ENCODE data around the gene IGFBP2. TPM values are rescaled to one million over a fixed set of nuclear protein-coding genes. Genes with fewer than 3 reads are reported as not detected.

Gene IGFBP2
- total RNA-seq, 1 experiment from 2014 or later: 54.8 TPM

DNA sequence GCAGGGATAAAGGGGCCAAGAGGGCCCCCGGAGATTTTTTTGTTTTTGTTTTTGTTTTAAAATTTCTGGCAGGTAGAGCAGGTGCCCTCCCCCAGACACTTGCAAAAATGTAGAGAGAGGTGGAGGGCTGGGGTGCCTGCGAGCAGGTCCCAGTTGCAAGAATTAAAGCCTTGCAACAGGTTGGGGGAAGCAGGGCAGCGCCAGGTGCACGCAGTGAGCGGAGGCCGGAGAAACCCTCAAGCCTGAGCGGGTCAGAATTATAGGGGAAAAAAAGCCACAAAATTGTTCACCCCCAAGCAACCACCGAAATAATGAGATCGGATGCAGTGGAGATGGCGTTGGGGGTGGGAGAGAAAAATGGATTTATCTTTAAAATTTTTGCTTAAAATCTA, 61.6 kb downstream of the IGFBP2 start:
- in situ Hi-C loops (cut with HindIII; ENCODE audit: low pct_unique_long_range_greater_than_20kb, low sequenced_read_pairs) (no loop called here), intact Hi-C loops (cut with micrococcal nuclease; ENCODE audit: unreplicated experiment) (loop anchor here (5.0 to 10.0 kb wide), 3 partner anchors 450 to 1022 kb away; no protein-coding TSS in a partner anchor)
- Histone ChIP-seq H3K4me1 (ENCODE audit: control insufficient read depth, insufficient read depth, low read length) (peaks cover 11% of the 10 kb centered on the region), H3K36me3 (ENCODE audit: control insufficient read depth, insufficient read depth, low read length) (no peaks in the 10 kb centered on the region), H3K27me3 (ENCODE audit: control insufficient read depth, insufficient read depth, low read length) (peaks cover 41% of the 10 kb centered on the region), H3K27ac (ENCODE audit: low read length) (no peak overlapping the region), H3K9me3 (ENCODE audit: control insufficient read depth, insufficient read depth, low read depth, low read length) (no peaks in the 10 kb centered on the region), H3K4me3 (ENCODE audit: low read depth in 2 of 2, low read length in 2 of 2) (peak overlapping the region in 1 of 2 experiments; percentile 36; a peak in 1 of 4 replicates)
- CTCF ChIA-PET: no interaction called here
- ATAC-seq: no peak
- no peak for DNase-seq (ENCODE audit: low read depth, low spot score)
- POLR2A ChIA-PET: interaction anchor here (0.6 kb wide), 1 partner anchor 430 kb away, joined by 8 read pairs; no protein-coding TSS in a partner anchor
- no TSS peak for BruUV-seq (replicated peaks)
- TF ChIP-seq, protein P1, sequence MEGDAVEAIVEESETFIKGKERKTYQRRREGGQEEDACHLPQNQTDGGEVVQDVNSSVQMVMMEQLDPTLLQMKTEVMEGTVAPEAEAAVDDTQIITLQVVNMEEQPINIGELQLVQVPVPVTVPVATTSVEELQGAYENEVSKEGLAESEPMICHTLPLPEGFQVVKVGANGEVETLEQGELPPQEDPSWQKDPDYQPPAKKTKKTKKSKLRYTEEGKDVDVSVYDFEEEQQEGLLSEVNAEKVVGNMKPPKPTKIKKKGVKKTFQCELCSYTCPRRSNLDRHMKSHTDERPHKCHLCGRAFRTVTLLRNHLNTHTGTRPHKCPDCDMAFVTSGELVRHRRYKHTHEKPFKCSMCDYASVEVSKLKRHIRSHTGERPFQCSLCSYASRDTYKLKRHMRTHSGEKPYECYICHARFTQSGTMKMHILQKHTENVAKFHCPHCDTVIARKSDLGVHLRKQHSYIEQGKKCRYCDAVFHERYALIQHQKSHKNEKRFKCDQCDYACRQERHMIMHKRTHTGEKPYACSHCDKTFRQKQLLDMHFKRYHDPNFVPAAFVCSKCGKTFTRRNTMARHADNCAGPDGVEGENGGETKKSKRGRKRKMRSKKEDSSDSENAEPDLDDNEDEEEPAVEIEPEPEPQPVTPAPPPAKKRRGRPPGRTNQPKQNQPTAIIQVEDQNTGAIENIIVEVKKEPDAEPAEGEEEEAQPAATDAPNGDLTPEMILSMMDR (IDR thresholded peaks at IDR 0.05): no peak
- TF ChIP-seq, protein P2, sequence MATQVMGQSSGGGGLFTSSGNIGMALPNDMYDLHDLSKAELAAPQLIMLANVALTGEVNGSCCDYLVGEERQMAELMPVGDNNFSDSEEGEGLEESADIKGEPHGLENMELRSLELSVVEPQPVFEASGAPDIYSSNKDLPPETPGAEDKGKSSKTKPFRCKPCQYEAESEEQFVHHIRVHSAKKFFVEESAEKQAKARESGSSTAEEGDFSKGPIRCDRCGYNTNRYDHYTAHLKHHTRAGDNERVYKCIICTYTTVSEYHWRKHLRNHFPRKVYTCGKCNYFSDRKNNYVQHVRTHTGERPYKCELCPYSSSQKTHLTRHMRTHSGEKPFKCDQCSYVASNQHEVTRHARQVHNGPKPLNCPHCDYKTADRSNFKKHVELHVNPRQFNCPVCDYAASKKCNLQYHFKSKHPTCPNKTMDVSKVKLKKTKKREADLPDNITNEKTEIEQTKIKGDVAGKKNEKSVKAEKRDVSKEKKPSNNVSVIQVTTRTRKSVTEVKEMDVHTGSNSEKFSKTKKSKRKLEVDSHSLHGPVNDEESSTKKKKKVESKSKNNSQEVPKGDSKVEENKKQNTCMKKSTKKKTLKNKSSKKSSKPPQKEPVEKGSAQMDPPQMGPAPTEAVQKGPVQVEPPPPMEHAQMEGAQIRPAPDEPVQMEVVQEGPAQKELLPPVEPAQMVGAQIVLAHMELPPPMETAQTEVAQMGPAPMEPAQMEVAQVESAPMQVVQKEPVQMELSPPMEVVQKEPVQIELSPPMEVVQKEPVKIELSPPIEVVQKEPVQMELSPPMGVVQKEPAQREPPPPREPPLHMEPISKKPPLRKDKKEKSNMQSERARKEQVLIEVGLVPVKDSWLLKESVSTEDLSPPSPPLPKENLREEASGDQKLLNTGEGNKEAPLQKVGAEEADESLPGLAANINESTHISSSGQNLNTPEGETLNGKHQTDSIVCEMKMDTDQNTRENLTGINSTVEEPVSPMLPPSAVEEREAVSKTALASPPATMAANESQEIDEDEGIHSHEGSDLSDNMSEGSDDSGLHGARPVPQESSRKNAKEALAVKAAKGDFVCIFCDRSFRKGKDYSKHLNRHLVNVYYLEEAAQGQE (IDR thresholded peaks at IDR 0.05; ENCODE audit: insufficient read depth in 1 of 2, low read depth in 2 of 2, low read length in 1 of 2): no peak
- TF ChIP-seq TCF7L2 (IDR thresholded peaks at IDR 0.05; ENCODE audit: low read depth, low read length) (no peak), POLR2AphosphoS5 (IDR thresholded peaks at IDR 0.05; ENCODE audit: low read depth, low read length) (no peak), SIN3A (IDR thresholded peaks at IDR 0.05; ENCODE audit: borderline replicate concordance, insufficient read depth, low read depth, low read length) (no peak)

GRCh38 chr2:216695401-216695821, 62.2 kb downstream of the IGFBP2 start, which contains the start of gene IGFBP5:
Gene IGFBP5, minus strand, starts transcription at chr2:216695549. Its CDS starts 774 bp downstream, at chr2:216694775.
- ATAC-seq (no peak), DNase-seq (ENCODE audit: low read depth, low spot score) (no peak)
- Histone ChIP-seq H3K4me3 (ENCODE audit: low read depth in 2 of 2, low read length in 2 of 2) (peak within 1 kb of the TSS; percentile 35 to 36), H3K9me3 (ENCODE audit: control insufficient read depth, insufficient read depth, low read depth, low read length) (no peaks in the 10 kb centered on the region), H3K27me3 (ENCODE audit: control insufficient read depth, insufficient read depth, low read length) (peaks cover 41% of the 10 kb centered on the region), H3K27ac (ENCODE audit: low read length) (no peak within 1 kb of the TSS), H3K36me3 (ENCODE audit: control insufficient read depth, insufficient read depth, low read length) (no peaks in the 10 kb centered on the region), H3K4me1 (ENCODE audit: control insufficient read depth, insufficient read depth, low read length) (peaks cover 11% of the 10 kb centered on the region)
- POLR2A ChIA-PET: interaction anchor here (0.6 kb wide), 1 partner anchor 429 kb away, joined by 8 read pairs; no protein-coding TSS in a partner anchor
- intact Hi-C loops (cut with micrococcal nuclease; ENCODE audit: unreplicated experiment) (loop anchor here (5.0 to 10.0 kb wide), 3 partner anchors 449 to 1022 kb away; no protein-coding TSS in a partner anchor), in situ Hi-C loops (cut with HindIII; ENCODE audit: low pct_unique_long_range_greater_than_20kb, low sequenced_read_pairs) (no loop called here)
- TF ChIP-seq, protein P2 (IDR thresholded peaks at IDR 0.05; ENCODE audit: insufficient read depth in 1 of 2, low read depth in 2 of 2, low read length in 1 of 2): no peak
- TF ChIP-seq POLR2AphosphoS5 (IDR thresholded peaks at IDR 0.05; ENCODE audit: low read depth, low read length) (no peak), SIN3A (IDR thresholded peaks at IDR 0.05; ENCODE audit: borderline replicate concordance, insufficient read depth, low read depth, low read length) (no peak), TCF7L2 (IDR thresholded peaks at IDR 0.05; ENCODE audit: low read depth, low read length) (no peak)
- TF ChIP-seq, protein P1 (IDR thresholded peaks at IDR 0.05): no peak; the same call in 1 of the 2 replicates
- BruUV-seq (replicated peaks): no TSS peak
- CTCF ChIA-PET: no interaction called here
